Measurements from ENCODE around the gene TMEM91. TPM values are rescaled to one million over a fixed set of nuclear protein-coding genes. Genes with fewer than 3 reads are reported as not detected.

Gene TMEM91
- total and polyA plus RNA-seq, 2 of the 13 experiments (the other 11 are each of a cell fraction or from before 2014, with no cell fraction given) = 6.3 to 10.3 TPM

DNA sequence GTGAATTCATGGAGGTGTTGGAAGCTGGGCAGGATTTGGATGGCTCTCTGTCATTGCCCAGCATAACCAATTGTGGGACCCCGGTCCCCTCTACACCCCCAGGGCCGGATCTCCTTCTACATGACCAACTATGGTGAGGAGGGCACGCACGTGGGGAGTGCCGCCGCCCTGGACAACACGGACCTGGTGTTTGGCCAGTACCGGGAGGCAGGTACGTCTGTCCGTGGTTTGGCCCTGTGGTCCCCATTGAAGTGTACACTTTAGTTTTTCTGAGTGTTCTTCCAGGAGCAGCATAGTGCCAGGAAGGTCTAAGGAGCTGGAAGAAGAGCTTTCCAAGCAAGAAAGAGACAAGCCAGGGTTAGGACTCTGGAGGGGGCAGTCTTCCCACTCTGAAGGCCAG is 37.6 kb downstream of the TMEM91 start (continued):
- TF ChIP-seq DDIT3 (CRISPR knock-in tag; IDR thresholded peaks at IDR 0.05) (no peak), ZIK1 (CRISPR knock-in tag; IDR thresholded peaks at IDR 0.05; ENCODE audit: borderline replicate concordance, low read depth) (no peak), PAX8 (CRISPR knock-in tag; IDR thresholded peaks at IDR 0.05; ENCODE audit: borderline replicate concordance) (no peak), ELK4 (CRISPR knock-in tag; IDR thresholded peaks at IDR 0.05; ENCODE audit: borderline replicate concordance) (no peak), ZBTB1 (CRISPR knock-in tag; IDR thresholded peaks at IDR 0.05; ENCODE audit: borderline replicate concordance) (no peak), ZNF501 (CRISPR knock-in tag; IDR thresholded peaks at IDR 0.05) (no peak), SOX5 (CRISPR knock-in tag; IDR thresholded peaks at IDR 0.05; ENCODE audit: borderline replicate concordance) (no peak), RARA (CRISPR knock-in tag; IDR thresholded peaks at IDR 0.05) (no peak), CBX5 (CRISPR knock-in tag; IDR thresholded peaks at IDR 0.05; ENCODE audit: borderline replicate concordance) (no peak), ZSCAN29 (CRISPR knock-in tag; conservative IDR thresholded peaks at IDR 0.05) (no peak), HDAC6 (IDR thresholded peaks at IDR 0.05; ENCODE audit: low read depth, low read length) (no peak)

DNA sequence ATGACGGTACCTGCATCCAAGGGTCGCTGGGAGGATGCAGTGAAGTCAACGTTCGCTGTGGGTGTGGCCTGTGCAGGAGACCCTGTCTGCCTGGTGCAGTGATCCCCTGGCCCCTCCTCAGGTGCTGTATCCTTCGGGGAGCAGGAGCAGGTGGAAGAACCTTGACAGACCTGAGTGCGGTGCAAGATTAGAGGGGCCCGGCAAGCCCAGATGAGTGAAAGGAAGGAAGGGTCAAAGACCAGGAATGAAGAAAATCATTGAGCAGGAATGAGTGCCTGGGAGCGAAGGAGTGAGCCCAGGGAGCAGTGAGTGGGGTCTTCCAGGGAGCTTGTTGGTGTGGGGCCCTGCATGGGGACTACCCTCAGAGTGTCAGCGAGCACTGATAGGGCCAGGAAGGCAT is 38.1 kb downstream of the TMEM91 start:
- Histone ChIP-seq H2AFZ (ENCODE audit: low read length) (no peak overlapping the region), H3K4me1 (ENCODE audit: insufficient read depth, low read length) (peaks cover 16% of the 10 kb centered on the region), H4K20me1 (ENCODE audit: insufficient read depth, low read length) (no peaks in the 10 kb centered on the region), H3K9ac (ENCODE audit: insufficient read depth, low read depth, low read length) (no peak overlapping the region), H3K9me3 (ENCODE audit: low read length) (no peaks in the 10 kb centered on the region), H3K27ac (ENCODE audit: extremely low read length, insufficient read depth, low read length) (no peak overlapping the region), H3K79me2 (ENCODE audit: insufficient read depth, low read length) (no peaks in the 10 kb centered on the region), H3K36me3 (replicated peaks in 1 of 2; ENCODE audit: control insufficient read depth in 1 of 2, insufficient read depth in 2 of 2, low read length in 2 of 2) (peaks cover 12 to 25% of the 10 kb centered on the region in 2 experiments; a peak in 4 of 5 replicates), H3K27me3 (ENCODE audit: control insufficient read depth in 1 of 2, insufficient read depth in 2 of 2, low read length in 2 of 2) (no peaks in the 10 kb centered on the region), H3K4me2 (ENCODE audit: low read depth, low read length) (no peak overlapping the region), H3K4me3 (replicated peaks in 1 of 3; ENCODE audit: insufficient read depth in 1 of 3, low read depth in 2 of 3, low read length in 3 of 3) (no peak overlapping the region)
- FAIRE-seq = no peak
- ChIA-PET CTCF (ENCODE audit: low intra/inter-chr PET ratio, low total read pairs) (no interaction called here), POLR2A (no interaction called here)
- no TSS peak for BruUV-seq (replicated peaks)
- WGBS (ENCODE audit: low lambda C conversion rate) = 98% methylated on average over 9 of the region's 9 CpGs
- no peak for DNase-seq (ENCODE audit: low spot score)
- ATAC-seq = no peak
- in situ Hi-C loops (cut with HindIII; ENCODE audit: extremely low pct_ligation_motif_present, low pct_unique_long_range_greater_than_20kb) = no loop called here
- intact Hi-C loops (cut with micrococcal nuclease; ENCODE audit: unreplicated experiment) = no loop called here
- TF ChIP-seq PATZ1 (CRISPR knock-in tag; IDR thresholded peaks at IDR 0.05) (no peak), PLSCR1 (CRISPR knock-in tag; IDR thresholded peaks at IDR 0.05; ENCODE audit: borderline replicate concordance) (no peak), AKAP8 (CRISPR knock-in tag; IDR thresholded peaks at IDR 0.05) (no peak)
- TF ChIP-seq, protein P1, sequence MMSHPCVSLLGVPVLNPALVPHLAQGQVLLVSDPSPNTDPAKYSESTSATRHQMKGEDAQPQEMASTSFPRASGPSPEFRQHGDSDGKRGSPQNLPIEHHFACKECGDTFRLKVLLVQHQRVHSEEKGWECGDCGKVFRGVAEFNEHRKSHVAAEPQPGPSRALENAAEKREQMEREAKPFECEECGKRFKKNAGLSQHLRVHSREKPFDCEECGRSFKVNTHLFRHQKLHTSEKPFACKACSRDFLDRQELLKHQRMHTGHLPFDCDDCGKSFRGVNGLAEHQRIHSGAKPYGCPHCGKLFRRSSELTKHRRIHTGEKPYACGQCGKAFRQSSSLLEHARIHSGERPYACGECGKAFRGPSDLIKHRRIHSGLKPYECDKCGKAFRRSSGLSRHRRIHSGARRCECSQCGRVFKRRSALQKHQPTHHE (CRISPR knock-in tag; IDR thresholded peaks at IDR 0.05; ENCODE audit: borderline replicate concordance) = no peak
- TF ChIP-seq, protein P2, sequence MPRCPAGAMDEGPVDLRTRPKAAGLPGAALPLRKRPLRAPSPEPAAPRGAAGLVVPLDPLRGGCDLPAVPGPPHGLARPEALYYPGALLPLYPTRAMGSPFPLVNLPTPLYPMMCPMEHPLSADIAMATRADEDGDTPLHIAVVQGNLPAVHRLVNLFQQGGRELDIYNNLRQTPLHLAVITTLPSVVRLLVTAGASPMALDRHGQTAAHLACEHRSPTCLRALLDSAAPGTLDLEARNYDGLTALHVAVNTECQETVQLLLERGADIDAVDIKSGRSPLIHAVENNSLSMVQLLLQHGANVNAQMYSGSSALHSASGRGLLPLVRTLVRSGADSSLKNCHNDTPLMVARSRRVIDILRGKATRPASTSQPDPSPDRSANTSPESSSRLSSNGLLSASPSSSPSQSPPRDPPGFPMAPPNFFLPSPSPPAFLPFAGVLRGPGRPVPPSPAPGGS (CRISPR knock-in tag; IDR thresholded peaks at IDR 0.05) = no peak
- TF ChIP-seq, protein P3, sequence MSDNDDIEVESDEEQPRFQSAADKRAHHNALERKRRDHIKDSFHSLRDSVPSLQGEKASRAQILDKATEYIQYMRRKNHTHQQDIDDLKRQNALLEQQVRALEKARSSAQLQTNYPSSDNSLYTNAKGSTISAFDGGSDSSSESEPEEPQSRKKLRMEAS (IDR thresholded peaks at IDR 0.05) = no peak

All from HepG2 (cell line).